Choroid plexus epithelial cell (primary cell): Measurements from ENCODE around the gene ZSWIM7.

Experiments
- DNase-seq: peaks from one replicate; pipeline ENCODE4 v3.0.0-alpha.2; 2010; ENCODE audit warnings: low read depth
- H3K4me3 ChIP-seq: 2 replicates; pipeline ENCODE4 v1.5.1; 2011; ENCODE audit warnings: low read depth, mild to moderate bottlenecking, control low read depth, low read length, moderate library complexity
- TF ChIP-seq, protein P1 (sequence below): conservative IDR thresholded peaks from 2 replicates; pipeline ENCODE4 v1.5.1; 2011; ENCODE audit warnings: low read depth, mild to moderate bottlenecking, control low read depth, inconsistent platforms, low read length, moderate library complexity

ZSWIM7 gene

DNA sequence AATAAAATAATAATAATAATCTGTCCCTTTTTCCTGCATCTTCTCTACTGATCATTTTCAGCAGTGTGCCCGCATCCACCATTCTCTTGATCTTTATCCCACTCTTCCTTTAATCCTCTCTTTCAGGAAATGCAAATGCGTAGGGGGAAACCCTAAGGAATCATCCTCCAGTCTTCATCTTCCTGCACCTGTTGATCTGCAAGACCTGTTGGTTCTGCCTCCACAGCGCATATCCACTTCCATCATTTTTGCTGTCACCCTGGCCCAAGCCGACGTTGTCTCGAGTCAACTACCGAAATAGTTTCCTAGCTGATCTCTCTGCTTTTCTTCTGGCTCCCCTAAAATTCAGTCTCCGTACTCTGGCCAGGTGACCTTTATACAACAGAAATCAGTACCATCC lies 30.0 kb downstream of the ZSWIM7 start:
- TF ChIP-seq, protein P1, sequence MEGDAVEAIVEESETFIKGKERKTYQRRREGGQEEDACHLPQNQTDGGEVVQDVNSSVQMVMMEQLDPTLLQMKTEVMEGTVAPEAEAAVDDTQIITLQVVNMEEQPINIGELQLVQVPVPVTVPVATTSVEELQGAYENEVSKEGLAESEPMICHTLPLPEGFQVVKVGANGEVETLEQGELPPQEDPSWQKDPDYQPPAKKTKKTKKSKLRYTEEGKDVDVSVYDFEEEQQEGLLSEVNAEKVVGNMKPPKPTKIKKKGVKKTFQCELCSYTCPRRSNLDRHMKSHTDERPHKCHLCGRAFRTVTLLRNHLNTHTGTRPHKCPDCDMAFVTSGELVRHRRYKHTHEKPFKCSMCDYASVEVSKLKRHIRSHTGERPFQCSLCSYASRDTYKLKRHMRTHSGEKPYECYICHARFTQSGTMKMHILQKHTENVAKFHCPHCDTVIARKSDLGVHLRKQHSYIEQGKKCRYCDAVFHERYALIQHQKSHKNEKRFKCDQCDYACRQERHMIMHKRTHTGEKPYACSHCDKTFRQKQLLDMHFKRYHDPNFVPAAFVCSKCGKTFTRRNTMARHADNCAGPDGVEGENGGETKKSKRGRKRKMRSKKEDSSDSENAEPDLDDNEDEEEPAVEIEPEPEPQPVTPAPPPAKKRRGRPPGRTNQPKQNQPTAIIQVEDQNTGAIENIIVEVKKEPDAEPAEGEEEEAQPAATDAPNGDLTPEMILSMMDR = no peak
- DNase-seq = no peak
- no peak overlapping the region for H3K4me3 ChIP-seq

DNA sequence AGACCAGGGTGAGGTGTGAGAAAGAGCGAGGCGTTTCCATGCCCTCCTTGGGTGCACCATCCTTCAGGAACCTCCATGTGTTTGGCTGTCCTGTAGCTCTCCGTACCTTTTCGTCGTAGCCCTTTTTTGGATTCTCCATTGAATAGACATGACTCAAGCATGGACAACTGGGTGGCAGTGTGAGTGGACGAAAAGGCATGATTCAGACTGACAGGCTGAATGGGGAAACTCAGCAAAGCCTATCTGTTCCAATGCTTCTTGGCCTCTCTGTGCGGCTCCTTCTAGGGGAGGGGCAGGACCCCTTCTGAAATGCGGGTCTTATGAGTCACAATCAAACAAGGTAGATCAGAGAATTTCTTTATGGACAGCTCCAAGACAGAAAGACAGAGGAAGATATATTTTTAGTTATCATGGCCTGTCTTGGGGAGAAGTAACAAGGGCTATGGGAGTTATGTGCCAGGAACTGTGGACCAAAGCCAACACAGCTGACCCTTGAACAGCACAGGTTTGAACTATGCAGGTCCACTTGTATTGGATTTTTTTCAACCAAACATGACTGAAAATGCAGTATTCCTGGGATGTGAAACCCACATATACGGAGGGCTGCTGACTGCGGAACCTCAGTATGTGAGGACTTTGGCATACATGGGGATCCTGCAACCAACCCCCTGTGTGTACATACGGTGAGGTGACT lies 31.7 kb downstream of the ZSWIM7 start:
- TF ChIP-seq, protein P1 = no peak
- DNase-seq = no peak
- H3K4me3 ChIP-seq = no peak overlapping the region

DNA sequence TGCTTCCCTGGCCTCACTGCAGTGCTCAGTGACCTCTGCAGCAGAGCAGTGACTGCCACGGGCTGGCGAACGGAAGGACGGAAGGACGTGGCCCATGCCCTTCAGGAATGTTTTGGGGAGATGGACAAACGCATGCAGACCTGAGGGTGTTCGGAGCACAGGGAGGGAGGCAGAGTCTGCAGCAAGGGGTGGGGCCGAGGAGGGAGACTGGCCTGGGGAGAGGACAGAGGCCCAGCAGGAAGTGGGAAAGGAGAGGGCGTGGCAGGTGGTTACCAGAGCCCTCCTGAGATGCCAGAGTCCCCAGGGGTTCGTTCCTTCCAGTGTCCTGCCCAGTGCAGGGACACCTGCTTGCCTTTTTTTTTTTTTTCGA lies 32.6 kb downstream of the ZSWIM7 start:
- no peak for DNase-seq
- peak overlapping the region; percentile 10 for H3K4me3 ChIP-seq

DNA sequence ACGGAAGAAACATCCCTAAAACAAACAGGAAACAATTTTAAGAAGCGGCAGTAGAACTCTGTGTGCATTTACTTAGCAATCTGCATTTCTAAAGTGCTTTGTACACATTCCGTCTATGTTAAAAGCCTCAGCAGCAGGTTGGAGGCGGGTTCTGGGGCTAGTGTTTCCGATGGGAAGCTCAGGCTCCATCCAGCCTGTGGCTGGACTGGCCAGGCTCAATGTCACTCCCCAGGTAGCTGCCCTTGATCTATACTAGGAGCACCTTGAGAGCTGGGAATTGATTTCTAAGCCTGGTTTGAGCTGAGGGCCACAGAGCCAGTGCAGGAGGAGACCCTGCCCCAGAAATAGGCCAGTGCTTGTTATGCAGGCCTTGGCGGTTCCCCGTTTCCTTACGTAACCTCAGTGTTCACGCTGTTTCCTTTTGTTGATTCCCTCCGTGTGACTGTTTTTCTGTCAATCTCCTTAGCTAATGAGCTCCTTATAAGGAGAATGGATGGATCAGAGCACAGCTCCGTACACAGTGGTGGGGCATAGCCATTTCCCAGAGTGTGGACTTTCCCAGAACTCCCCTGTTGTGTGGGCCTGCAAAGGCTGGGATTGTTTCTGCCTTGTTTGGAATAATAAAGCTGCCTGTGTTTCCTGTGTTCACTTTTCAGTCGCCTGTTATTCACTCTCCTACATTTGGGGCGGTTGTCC lies 33.2 kb downstream of the ZSWIM7 start:
- TF ChIP-seq, protein P1 = no peak
- peak; percentile 76 for DNase-seq
- peak overlapping the region; percentile 10 for H3K4me3 ChIP-seq

More for the DNA sequence above, 32.6 kb downstream of the ZSWIM7 start:
- TF ChIP-seq, protein P1 = no peak

DNA sequence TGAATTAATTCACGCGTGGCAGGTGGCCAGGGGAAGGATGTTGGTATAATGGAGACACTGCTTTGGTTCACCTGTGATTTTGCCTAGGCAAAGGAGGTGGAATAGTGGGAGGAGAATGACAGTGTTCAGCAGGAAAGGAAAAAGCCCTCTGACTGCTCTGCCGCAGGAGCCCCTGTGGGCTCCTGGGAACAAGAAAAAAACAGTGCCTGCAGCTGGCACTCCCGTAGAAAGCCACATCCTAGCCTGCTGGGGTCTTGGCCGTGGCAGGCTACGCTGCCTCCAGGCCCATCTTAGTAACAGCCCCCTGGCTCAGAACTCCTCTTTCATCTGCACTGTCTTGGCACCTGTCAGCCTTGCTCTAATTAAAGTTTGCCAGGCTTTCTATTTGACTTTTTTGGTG lies 34.0 kb downstream of the ZSWIM7 start:
- TF ChIP-seq, protein P1 = no peak
- DNase-seq = no peak
- no peak overlapping the region for H3K4me3 ChIP-seq

DNA sequence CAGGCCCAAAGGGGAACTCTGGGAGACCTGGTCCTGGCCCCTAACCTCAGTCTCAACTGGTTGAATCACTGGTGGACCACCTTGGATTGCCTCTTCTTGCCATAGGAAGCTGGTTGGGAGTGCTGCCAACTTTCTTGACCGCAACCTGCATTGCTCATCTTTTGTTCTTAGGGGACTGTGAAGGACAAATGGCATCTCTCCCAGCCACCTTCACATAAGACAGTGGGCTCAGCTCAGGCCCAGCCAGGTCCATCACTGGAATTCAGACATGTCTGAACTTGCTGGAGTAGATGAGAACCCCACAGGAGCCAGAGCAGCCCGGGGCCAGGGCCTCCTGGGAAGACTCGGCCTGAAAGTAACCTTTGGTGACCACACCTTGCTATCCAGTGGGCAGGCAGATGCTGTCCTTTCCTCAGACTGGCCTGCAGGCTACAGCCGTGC lies 35.8 kb downstream of the ZSWIM7 start:
- TF ChIP-seq, protein P1 = no peak
- no peak overlapping the region for H3K4me3 ChIP-seq
- peak; percentile 74 for DNase-seq

DNA sequence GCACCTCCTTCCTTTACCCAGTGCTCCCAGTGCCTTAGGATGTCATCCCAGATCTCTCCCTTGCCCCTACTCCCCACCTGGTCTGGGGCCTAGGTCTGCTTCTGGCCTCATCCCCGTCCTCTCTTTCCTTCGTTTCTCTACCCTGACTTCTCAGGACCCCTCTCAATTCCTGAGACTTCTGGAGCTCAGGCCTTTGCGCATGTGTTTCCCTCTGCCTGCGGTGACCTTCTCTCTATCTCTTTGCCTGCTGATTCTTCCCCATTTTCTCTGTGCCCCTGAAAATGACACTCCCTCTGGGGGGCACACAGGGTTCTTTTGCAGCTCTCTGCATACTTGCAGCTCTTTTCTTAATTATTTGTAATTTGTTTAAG lies 41.0 kb downstream of the ZSWIM7 start:
- no peak for DNase-seq
- TF ChIP-seq, protein P1 = no peak
- no peak overlapping the region for H3K4me3 ChIP-seq
